Endothelial cell of umbilical vein (primary cell): ENCODE measurements around the gene KDM7A. TPM values are rescaled to one million over a fixed set of nuclear protein-coding genes. Genes with fewer than 3 reads are reported as not detected.

Experiments
- BruUV-seq: library from RNA; stranded (reverse); fragments of 400-500 nt; replicated peaks from 2 replicates; lab custom pipeline; 2021; lab: Mats Ljungman, UMichigan
- CTCF ChIA-PET: fragments of 300-600, 350-600 bp; sonication (Branson Sonifier 250); formaldehyde crosslinking; loops from one replicate; lab custom pipeline; 2021; ENCODE audit warnings: antibody characterized with exemption, inconsistent platforms; lab: Charles Lee
- POLR2A ChIA-PET: fragments of 300-600, 350-600 bp; sonication (Branson Sonifier 250); formaldehyde crosslinking; loops from one replicate; lab custom pipeline; 2021; ENCODE audit warnings: antibody characterized with exemption, inconsistent platforms; lab: Charles Lee
- DNase-seq: peaks from one replicate; pipeline ENCODE4 v3.0.0-alpha.2; 2011; ENCODE audit warnings: low read depth, low spot score
- FAIRE-seq: peaks from 2 replicates; lab custom pipeline; 2011; peaks lifted over from hg19 to GRCh38; lab: Jason Lieb, UNC
- H2AFZ ChIP-seq: 2 replicates; pipeline ENCODE4 v1.6.0; 2012; ENCODE audit warnings: low read depth, low read length, control low read depth, inconsistent platforms
- H3K27ac ChIP-seq: 2 replicates; pipeline ENCODE4 v1.5.1; 2011; ENCODE audit warnings: low read depth, mild to moderate bottlenecking, control low read depth, low read length, moderate library complexity; ENCODE audit not compliant: insufficient read depth
- H3K27me3 ChIP-seq, 2 experiments: 2 replicates each; pipeline versions ENCODE4 v1.6.0 to v1.6.1; 2011; ENCODE audit warnings: low read length in 2 of 2, mixed read lengths in 1 of 2; ENCODE audit not compliant: control insufficient read depth in 2 of 2, insufficient read depth in 2 of 2
- H3K36me3 ChIP-seq, 2 experiments: 2 replicates in 1 of 2; 3 replicates in 1 of 2; pipeline ENCODE4 v1.5.1; 2011; ENCODE audit warnings: low read length in 2 of 2, mild to moderate bottlenecking in 1 of 2, moderate library complexity in 1 of 2; ENCODE audit not compliant: control insufficient read depth in 2 of 2, insufficient read depth in 2 of 2; ENCODE audit errors: extremely low read depth in 1 of 2
- H3K4me1 ChIP-seq: 3 replicates; pipeline ENCODE4 v1.5.1; 2011; ENCODE audit warnings: mild to moderate bottlenecking, low read length; ENCODE audit not compliant: control insufficient read depth, insufficient read depth; ENCODE audit errors: extremely low read depth
- H3K4me2 ChIP-seq: 2 replicates; pipeline ENCODE4 v1.6.1; 2011; ENCODE audit warnings: low read length, control low read depth, mixed read lengths; ENCODE audit not compliant: insufficient read depth
- H3K4me3 ChIP-seq, 3 experiments: fragments of 200-600 bp in 1 of 3; sonication (generic), shearing (Covaris generic) in 1 of 3; replicated peaks in 1 of 3; 2 replicates each; pipeline ENCODE4 v1.5.1; 2011 to 2016; ENCODE audit warnings: control low read depth in 3 of 3, low read length in 3 of 3, mild to moderate bottlenecking in 2 of 3, inconsistent platforms in 1 of 3, low read depth in 1 of 3, moderate library complexity in 1 of 3; ENCODE audit not compliant: insufficient read depth in 1 of 3
- H3K79me2 ChIP-seq: 2 replicates; pipeline ENCODE4 v1.6.0; 2012; ENCODE audit warnings: low read length, inconsistent platforms; ENCODE audit not compliant: control insufficient read depth, insufficient read depth
- H3K9ac ChIP-seq: replicated peaks from 2 replicates; pipeline ENCODE3; 2011; ENCODE audit warnings: low read length, control low read depth; ENCODE audit not compliant: insufficient read depth; ENCODE audit errors: extremely low read depth
- H3K9me1 ChIP-seq: replicated peaks from 3 replicates; pipeline ENCODE4 v1.6.0; 2011; ENCODE audit warnings: mild to moderate bottlenecking, low read length; ENCODE audit not compliant: control insufficient read depth, insufficient read depth; ENCODE audit errors: extremely low read depth
- H3K9me3 ChIP-seq: replicated peaks from 2 replicates; pipeline ENCODE4 v1.5.1; 2012; ENCODE audit warnings: low read length, inconsistent platforms; ENCODE audit not compliant: control insufficient read depth, insufficient read depth
- H4K20me1 ChIP-seq: replicated peaks from 2 replicates; pipeline ENCODE3; 2011; ENCODE audit warnings: mild to moderate bottlenecking, low read length; ENCODE audit not compliant: control insufficient read depth, insufficient read depth; ENCODE audit errors: extremely low read depth
- EZH2 ChIP-seq: IDR thresholded peaks from 2 replicates; pipeline ENCODE4 v1.6.1; 2012; ENCODE audit warnings: borderline replicate concordance, low read depth, mild to moderate bottlenecking, moderate library complexity, low read length, inconsistent platforms; ENCODE audit not compliant: severe bottlenecking
- FOS ChIP-seq: IDR thresholded peaks from 2 replicates; pipeline ENCODE4 v1.6.1; 2011; ENCODE audit warnings: mild to moderate bottlenecking, low read length, moderate library complexity, borderline replicate concordance; ENCODE audit not compliant: insufficient read depth
- GATA2 ChIP-seq: IDR thresholded peaks from 2 replicates; pipeline ENCODE4 v1.7.0; 2011; ENCODE audit warnings: low read depth, mild to moderate bottlenecking, moderate library complexity, mixed read lengths, low read length; ENCODE audit not compliant: insufficient read length, insufficient read depth
- JUN ChIP-seq: IDR thresholded peaks from 2 replicates; pipeline ENCODE4 v1.6.1; 2011; ENCODE audit warnings: borderline replicate concordance, low read depth; ENCODE audit not compliant: insufficient read length, insufficient read depth
- MYC ChIP-seq: IDR thresholded peaks from one replicate; pipeline ENCODE4 v1.6.1; 2011; ENCODE audit warnings: mild to moderate bottlenecking, low read depth, low read length
- POLR2A ChIP-seq: IDR thresholded peaks from 2 replicates; pipeline ENCODE4 v1.6.1; 2012; ENCODE audit warnings: low read depth, mild to moderate bottlenecking, control low read depth, low read length
- POLR2AphosphoS5 ChIP-seq: IDR thresholded peaks from 2 replicates; pipeline ENCODE4 v1.6.1; 2012; ENCODE audit warnings: low read depth, mild to moderate bottlenecking, control low read depth, low read length, moderate library complexity; ENCODE audit not compliant: insufficient read depth
- dilution Hi-C: fragments of 300-500 bp; cut with MboI; formaldehyde crosslinking; loops from one replicate; pipeline ENCODE4 v1.15.0; 2019; ENCODE audit warnings: low sequenced_read_pairs; ENCODE audit not compliant: extremely low pct_ligation_motif_present
- intact Hi-C: fragments of 100-400 bp; cut with micrococcal nuclease; formaldehyde crosslinking; loops from one replicate; pipeline ENCODE4 v1.10.0; 2022
- polyA plus RNA-seq, 4 experiments: library from polyadenylated mRNA; depleted of rRNA in 3 of 4; stranded (reverse) in 3 of 4; unstranded in 1 of 4; fragments of >200 nt; gene quantifications; 2 replicates each; pipeline versions ENCODE4 v1.2.1 to v1.2.3, GENCODE V29; 2011 to 2012; ENCODE audit warnings: missing spikeins in 1 of 4
- total RNA-seq: library from RNA; stranded (reverse); gene quantifications from 2 replicates; pipeline ENCODE4 v1.2.3, GENCODE V29; 2021
- TF ChIP-seq, protein P1 (sequence below), 2 donors: IDR thresholded peaks; 1 replicate in 1 of 2; 2 replicates in 1 of 2; pipeline ENCODE4 v1.5.1; 2011; ENCODE audit warnings: low read length in 2 of 2, mild to moderate bottlenecking in 2 of 2, moderate library complexity in 2 of 2, control low read depth in 1 of 2, inconsistent platforms in 1 of 2, low read depth in 1 of 2; ENCODE audit not compliant: insufficient read depth in 1 of 2; ENCODE audit errors: extremely low read depth in 1 of 2
- TF ChIP-seq, protein P2 (sequence below): IDR thresholded peaks from 2 replicates; pipeline ENCODE4 v1.6.1; 2011; ENCODE audit not compliant: insufficient read depth, insufficient read length

The KDM7A gene
- total and polyA plus RNA-seq, 2 donors (not counting 3 experiments of a cell fraction or from before 2014, with no cell fraction given): 2.4 to 7.3 TPM

- Histone ChIP-seq H3K27me3 (no peaks in the 10 kb centered on the region), H4K20me1 (no peaks in the 10 kb centered on the region), H2AFZ (no peak overlapping the region), H3K4me2 (no peak overlapping the region), H3K4me1 (peaks cover 24% of the 10 kb centered on the region), H3K4me3 (no peak overlapping the region), H3K79me2 (peaks cover 29% of the 10 kb centered on the region), H3K9me3 (no peaks in the 10 kb centered on the region), H3K9me1 (no peaks in the 10 kb centered on the region), H3K9ac (no peak overlapping the region), H3K36me3 (peaks cover 10 to 13% of the 10 kb centered on the region in 2 experiments), H3K27ac (no peak overlapping the region)
- intact Hi-C loops: no loop called here
- ChIA-PET CTCF (interaction anchor here (10.0 kb wide), 1 partner anchor 15 kb away, joined by 66 read pairs; no protein-coding TSS in a partner anchor), POLR2A (no interaction called here)
- dilution Hi-C loops: no loop called here
- no peak for FAIRE-seq
- TF ChIP-seq FOS (no peak), POLR2A (no peak), POLR2AphosphoS5 (no peak), GATA2 (no peak), MYC (no peak), EZH2 (no peak), JUN (no peak)
- TF ChIP-seq, protein P1, sequence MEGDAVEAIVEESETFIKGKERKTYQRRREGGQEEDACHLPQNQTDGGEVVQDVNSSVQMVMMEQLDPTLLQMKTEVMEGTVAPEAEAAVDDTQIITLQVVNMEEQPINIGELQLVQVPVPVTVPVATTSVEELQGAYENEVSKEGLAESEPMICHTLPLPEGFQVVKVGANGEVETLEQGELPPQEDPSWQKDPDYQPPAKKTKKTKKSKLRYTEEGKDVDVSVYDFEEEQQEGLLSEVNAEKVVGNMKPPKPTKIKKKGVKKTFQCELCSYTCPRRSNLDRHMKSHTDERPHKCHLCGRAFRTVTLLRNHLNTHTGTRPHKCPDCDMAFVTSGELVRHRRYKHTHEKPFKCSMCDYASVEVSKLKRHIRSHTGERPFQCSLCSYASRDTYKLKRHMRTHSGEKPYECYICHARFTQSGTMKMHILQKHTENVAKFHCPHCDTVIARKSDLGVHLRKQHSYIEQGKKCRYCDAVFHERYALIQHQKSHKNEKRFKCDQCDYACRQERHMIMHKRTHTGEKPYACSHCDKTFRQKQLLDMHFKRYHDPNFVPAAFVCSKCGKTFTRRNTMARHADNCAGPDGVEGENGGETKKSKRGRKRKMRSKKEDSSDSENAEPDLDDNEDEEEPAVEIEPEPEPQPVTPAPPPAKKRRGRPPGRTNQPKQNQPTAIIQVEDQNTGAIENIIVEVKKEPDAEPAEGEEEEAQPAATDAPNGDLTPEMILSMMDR (IDR thresholded peaks at IDR 0.05; ENCODE audit: extremely low read depth in 1 of 2, insufficient read depth in 1 of 2, low read depth in 1 of 2, low read length in 2 of 2): no peak
- TF ChIP-seq, protein P2, sequence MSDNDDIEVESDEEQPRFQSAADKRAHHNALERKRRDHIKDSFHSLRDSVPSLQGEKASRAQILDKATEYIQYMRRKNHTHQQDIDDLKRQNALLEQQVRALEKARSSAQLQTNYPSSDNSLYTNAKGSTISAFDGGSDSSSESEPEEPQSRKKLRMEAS: no peak
- no peak for DNase-seq
- no TSS peak for BruUV-seq
These were observed 121.0 kb downstream of the KDM7A start for GRCh38 chr7:140055833-140056232.
